Right renal pelvis (tissue), 4 donors: ENCODE measurements around the gene HIVEP3. TPM values are rescaled to one million over a fixed set of nuclear protein-coding genes. Genes with fewer than 3 reads are reported as not detected.
"Not testable (repeated sequence)": the region's sequence is repeated elsewhere in the genome, so short reads cannot be mapped to it uniquely, and the experiment has no call there.

Source experiments
- DNase-seq, 4 donors: peaks; one replicate each; pipeline ENCODE4 v3.0.0-alpha.2; 2013; ENCODE audit warnings: low read depth in 4 of 4, low spot score in 3 of 4, missing footprints in 1 of 4
- polyA plus RNA-seq, 4 donors: library from polyadenylated mRNA; unstranded; fragments of 120-200 nt; gene quantifications; one replicate each; pipeline ENCODE4 v1.2.1, GENCODE V29; 2013; ENCODE audit not compliant: insufficient read length in 4 of 4

The HIVEP3 gene
- polyA plus RNA-seq, 4 donors, result 3.9 to 4.9 (median 4.5) TPM

- DNase-seq, result no peak
Measured at GRCh38 chr1:41700581-41700980, 218.1 kb downstream of the HIVEP3 start.

GRCh38 chr1:41699861-41700248 is 218.9 kb downstream of the HIVEP3 start:
- no peak for DNase-seq

- no peak for DNase-seq
Measured at GRCh38 chr1:41698916-41699860, 219.5 kb downstream of the HIVEP3 start.

DNA sequence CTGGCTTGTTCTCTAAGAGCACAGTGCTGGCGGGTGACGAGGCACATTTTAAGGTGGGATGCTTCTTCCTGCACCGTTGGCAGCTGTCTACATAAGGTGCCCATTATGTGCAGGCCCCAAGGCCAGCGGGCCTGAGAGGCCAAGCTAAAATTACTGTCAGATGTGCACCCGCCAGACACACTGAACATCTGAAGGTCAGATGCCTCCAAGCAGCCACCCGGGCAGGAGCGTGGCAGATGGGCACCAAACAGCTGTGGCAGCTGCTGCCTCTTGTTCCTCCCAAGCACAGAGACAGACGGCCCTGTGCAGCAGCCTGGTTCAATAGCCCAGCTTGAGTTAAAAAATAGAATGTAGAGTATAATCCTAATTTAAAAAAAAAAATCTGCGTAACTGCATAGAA is 222.3 kb downstream of the HIVEP3 start:
- no peak for DNase-seq

DNA sequence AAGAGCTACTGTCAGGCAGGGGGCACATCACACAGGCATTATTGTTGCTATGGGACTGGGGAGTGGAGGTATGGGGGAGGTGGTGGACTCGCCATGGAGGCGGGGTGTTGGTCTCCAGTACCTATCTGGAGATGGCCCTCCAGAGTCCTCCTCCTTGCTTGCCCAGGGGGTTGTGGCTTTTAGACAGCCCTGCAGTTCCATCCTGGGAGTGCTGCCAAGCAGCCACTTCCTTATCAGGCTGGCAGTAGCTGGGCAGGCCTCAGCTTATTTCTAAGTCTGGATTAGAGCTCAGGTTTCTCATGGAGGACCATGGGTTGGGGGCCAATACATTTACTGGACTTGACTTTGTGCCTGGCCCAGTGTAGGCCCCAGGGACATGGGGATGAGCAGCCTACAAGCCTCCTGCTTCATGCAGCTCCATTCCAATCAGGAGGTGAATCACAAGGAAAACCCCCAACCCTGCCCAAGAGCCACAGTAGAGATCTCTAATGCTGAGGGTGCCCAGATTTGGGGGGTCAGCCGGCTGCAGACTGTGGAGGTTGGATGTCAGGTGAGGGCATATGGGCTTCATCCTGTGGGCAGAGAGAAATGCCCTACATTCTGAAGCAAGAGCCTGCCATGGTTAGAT is 223.5 kb downstream of the HIVEP3 start:
- DNase-seq, result no peak

DNA sequence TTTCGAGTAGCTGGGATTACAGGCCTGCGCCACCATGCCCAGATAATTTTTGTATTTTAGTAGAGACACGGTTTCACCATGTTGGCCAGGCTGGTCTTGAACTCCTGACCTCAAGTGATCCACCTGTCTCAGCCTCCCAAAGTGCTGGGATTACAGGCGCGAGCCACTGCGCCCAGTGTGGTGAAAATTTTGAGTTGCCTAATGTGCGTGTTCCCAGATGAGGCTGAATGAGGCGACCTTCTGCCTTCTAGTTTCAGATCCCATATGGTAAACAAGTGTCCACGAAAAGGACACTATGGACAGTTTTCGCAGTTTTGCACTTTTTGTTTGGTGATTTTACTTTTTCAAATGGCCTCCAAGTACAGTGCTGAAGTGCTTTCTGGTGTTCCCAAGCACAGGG is 226.8 kb downstream of the HIVEP3 start:
- DNase-seq, result not testable (repeated sequence)

DNA sequence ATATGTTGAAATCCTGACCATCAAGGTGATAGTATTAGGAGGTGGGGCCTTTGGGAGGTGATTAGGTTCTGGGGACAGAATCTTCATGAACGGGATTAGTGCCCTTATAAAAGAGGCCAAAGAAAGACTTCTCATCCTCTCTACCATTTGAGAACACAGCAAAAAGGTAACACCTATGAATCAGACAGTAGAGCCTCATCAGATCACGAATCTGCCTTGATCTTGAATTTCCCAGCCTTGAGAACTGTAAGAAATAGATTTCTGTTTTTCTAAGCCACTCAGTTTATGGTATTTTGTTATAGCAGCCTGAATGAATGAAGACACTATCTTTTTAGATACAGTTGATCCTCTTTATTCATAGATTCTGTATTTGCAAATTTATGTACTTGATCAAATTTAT is 227.3 kb downstream of the HIVEP3 start:
- no peak for DNase-seq

- no peak for DNase-seq
Measured at GRCh38 chr1:41690331-41690730, 228.4 kb downstream of the HIVEP3 start.

- no peak for DNase-seq
Measured at GRCh38 chr1:41689558-41689981, 229.2 kb downstream of the HIVEP3 start.

GRCh38 chr1:41689139-41689538 is 229.6 kb downstream of the HIVEP3 start:
- DNase-seq, result no peak

- no peak for DNase-seq
Measured at GRCh38 chr1:41687007-41687406, 231.7 kb downstream of the HIVEP3 start.

- DNase-seq, result no peak
Measured at GRCh38 chr1:41683681-41684500, 234.8 kb downstream of the HIVEP3 start.

- DNase-seq, result no peak
Measured at GRCh38 chr1:41682845-41683625, 235.7 kb downstream of the HIVEP3 start.

- DNase-seq, result no peak
Measured at GRCh38 chr1:41682149-41682548, 236.6 kb downstream of the HIVEP3 start.

DNA sequence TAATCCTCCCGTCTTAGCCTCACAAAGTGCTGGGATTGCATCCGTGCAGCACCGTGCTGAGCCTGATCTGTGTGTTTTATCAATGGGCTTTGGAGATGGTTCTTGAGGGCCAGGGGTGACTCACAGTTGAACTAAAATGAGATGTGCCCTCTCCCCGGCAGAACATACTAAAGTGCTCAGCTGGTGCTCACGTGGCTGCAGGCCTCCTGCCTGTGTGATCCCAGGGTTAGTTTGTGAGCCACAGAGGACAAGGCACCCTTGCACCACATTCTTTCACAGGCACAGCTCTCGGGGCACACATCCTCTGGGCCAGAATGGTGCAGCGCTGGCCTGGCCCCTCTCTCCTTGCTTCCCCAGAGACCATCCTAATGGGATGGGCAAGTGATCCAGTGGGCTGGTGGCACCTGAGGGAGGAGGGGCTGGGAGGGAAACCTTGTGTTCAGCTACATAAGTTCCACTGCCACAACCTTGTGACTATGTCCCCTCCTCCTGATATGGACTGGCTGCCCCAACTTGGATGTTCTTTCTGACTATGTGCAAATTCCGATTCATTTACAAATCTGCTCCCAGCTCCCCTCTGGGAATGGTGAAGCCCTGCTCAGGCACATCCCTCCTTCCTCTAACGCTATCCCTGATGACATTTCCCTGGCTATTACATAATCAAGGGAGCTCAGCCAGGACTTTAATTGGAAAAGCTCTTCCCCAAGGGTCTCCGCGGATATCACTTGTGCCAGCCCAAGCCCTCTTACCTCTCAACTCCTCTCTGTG is 237.2 kb downstream of the HIVEP3 start:
- DNase-seq, result no peak

DNA sequence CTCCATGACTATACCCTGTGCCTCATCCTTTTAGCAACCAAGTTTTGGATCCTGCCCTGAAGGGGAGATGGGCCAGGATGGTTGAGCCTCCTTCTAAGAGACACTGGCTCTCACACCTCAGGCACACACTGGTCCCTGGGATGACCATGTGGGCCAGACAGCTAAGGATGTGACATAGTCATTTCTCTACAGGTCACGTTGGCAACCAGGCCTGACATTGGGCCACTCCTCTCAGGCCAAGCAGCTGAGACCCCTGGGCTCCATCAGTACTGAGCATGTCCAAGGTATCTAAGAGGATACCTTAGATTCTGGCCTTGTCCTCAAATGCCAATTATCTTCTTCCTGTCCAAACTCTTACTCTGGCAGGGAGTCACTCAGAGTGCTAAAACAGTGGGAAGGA is 238.7 kb downstream of the HIVEP3 start:
- DNase-seq, result no peak

- DNase-seq, result no peak
Measured at GRCh38 chr1:41679531-41679930, 239.2 kb downstream of the HIVEP3 start.

- DNase-seq, result no peak
Measured at GRCh38 chr1:41678111-41678878, 240.4 kb downstream of the HIVEP3 start.

DNA sequence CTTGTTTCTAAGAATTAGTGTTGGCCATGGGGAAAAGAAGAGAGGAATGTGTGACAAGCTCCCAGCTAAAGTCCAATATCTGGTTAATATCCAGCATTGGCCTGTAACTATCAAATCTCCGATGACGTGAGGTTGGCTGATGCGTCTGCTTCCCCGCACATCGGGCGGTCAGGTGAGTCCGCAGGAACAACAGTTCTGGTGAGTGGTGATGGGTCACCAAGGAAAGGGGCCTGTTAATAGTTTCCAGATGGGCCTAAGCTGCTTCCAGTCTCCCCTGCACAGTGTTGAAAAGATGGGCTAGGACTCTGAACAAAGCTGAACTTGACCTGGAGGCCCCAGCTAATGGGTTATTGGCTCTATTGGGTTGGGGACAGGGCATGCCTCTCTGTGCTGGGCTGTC is 241.1 kb downstream of the HIVEP3 start:
- DNase-seq, result no peak
